NCI-H2227 (cell line): ENCODE measurements around the gene RFX4.
A peak's percentile ranks its signal among the peaks of the same experiment; 100 is the strongest.
"Not testable (repeated sequence)": the region's sequence is repeated elsewhere in the genome, so short reads cannot be mapped to it uniquely, and the experiment has no call there.

ENCODE experiments used
- DNase-seq: peaks from one replicate; lab custom pipeline; 2025; ENCODE audit not compliant: unreplicated experiment; lab: John Stamatoyannopoulos, UW

RFX4 gene

GRCh38 chr12:106590601-106591000, 7.8 kb downstream of the RFX4 start:
- DNase-seq, result no peak

- peak; percentile 19 for DNase-seq
Measured at GRCh38 chr12:106594447-106594846, 11.6 kb downstream of the RFX4 start.

- DNase-seq, result no peak
Measured at GRCh38 chr12:106595268-106595667, 12.5 kb downstream of the RFX4 start.

- DNase-seq, result no peak
Measured at GRCh38 chr12:106598003-106598402, 15.2 kb downstream of the RFX4 start.

GRCh38 chr12:106599302-106599701, 16.5 kb downstream of the RFX4 start:
- DNase-seq, result no peak

- no peak for DNase-seq
Measured at GRCh38 chr12:106600503-106600902, 17.7 kb downstream of the RFX4 start.

- peak; percentile 10 for DNase-seq
Measured at GRCh38 chr12:106601031-106601430, 18.2 kb downstream of the RFX4 start.

GRCh38 chr12:106601496-106601895, 18.7 kb downstream of the RFX4 start:
- no peak for DNase-seq

GRCh38 chr12:106602076-106602475, 19.3 kb downstream of the RFX4 start:
- no peak for DNase-seq

GRCh38 chr12:106605254-106605653, 22.4 kb downstream of the RFX4 start:
- no peak for DNase-seq

- not testable (repeated sequence) for DNase-seq
Measured at GRCh38 chr12:106620588-106620987, 37.8 kb downstream of the RFX4 start.

GRCh38 chr12:106625976-106626375, 43.2 kb downstream of the RFX4 start:
- DNase-seq, result no peak

GRCh38 chr12:106629797-106630659, 47.2 kb downstream of the RFX4 start:
- no peak for DNase-seq

GRCh38 chr12:106631150-106631549, 48.3 kb downstream of the RFX4 start:
- DNase-seq, result no peak

- no peak for DNase-seq
Measured at GRCh38 chr12:106631797-106632196, 49.0 kb downstream of the RFX4 start.

- no peak for DNase-seq
Measured at GRCh38 chr12:106632797-106633450, 50.1 kb downstream of the RFX4 start.

- no peak for DNase-seq
Measured at GRCh38 chr12:106633451-106633823, 50.6 kb downstream of the RFX4 start.

GRCh38 chr12:106634206-106634605, 51.4 kb downstream of the RFX4 start:
- DNase-seq, result no peak

GRCh38 chr12:106643000-106643399, 60.2 kb downstream of the RFX4 start:
- no peak for DNase-seq

GRCh38 chr12:106644335-106645073, 61.7 kb downstream of the RFX4 start:
- DNase-seq, result no peak

- peak; percentile 31 for DNase-seq
Measured at GRCh38 chr12:106645074-106645421, 62.2 kb downstream of the RFX4 start.
